GF-D8 (cell line): ENCODE results near the gene AFF2.

Source experiments
- DNase-seq: peaks from one replicate; lab custom pipeline; 2025; lab: John Stamatoyannopoulos, UW

Gene AFF2

DNA sequence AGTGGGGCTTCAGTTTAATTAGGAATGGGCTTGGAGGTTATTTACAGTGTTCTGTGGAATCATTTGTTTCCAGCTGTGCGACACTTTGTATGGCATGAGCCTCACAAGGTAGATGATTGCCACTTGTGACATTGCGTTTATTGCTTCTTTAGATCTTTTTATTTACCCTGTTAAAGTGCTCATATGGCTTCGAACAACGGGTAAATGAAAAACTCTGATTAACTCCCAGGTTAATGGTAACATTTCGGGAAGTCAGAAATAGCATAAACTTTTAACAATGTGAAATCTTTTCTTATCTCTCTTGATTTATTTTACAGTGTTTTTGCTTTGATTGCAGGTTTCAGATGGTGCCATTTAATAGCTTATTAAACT, 510.4 kb downstream of the AFF2 start:
- DNase-seq = no peak

DNA sequence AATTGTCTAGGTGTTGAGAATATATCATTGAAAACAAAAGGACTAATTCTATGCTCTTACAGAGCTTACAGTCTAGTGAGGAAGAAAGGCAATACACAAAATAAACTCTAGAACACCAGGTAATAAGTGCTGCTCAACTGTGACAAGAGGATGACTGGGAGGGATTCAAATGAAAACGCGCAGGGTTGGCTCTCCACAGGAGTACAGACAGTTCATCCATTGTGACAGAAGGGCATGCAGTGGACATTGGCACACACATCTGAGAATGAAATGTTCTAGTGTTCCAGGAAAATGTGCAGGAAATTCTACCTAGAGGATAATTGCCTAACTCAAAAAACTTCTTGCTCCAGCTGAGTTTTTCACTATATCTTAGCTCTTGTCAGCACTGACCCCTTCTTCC, 512.7 kb downstream of the AFF2 start:
- no peak for DNase-seq

DNA sequence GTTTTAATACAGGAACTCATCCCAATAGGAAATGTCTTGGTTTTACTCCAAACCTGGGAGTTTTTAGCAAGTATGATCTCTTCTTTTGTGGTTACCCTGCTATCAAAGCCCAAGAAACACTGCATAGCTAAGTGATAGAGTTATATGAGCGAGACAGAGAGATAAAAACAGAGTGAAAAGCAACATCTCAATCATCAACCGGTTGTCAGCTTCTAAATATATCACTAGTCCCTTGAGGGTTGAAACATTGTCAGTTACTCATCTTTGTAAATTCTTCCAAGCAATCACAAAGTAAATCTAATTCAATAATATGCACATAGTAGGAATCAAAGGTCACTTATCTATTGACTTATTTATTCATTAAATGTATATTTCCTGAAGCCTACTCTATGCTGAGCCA, 520.7 kb downstream of the AFF2 start:
- no peak for DNase-seq

DNA sequence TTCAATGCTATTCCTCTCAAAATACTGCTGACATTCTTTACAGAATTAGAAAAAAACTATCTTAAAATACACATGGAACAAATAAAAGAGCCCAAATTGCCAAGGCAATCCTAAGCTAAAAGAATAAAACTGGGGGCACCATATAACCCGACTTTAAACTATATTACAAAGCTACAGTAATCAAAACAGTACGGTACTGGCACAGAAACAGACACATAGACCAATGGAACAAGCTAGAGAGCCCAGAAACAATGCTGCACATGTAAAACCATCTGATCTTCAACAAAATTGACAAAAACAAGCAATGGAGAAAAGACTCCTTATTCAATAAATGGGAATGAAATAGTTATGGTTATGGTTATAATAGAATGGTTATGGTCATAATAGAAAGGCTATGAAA, 522.1 kb downstream of the AFF2 start:
- no peak for DNase-seq

DNA sequence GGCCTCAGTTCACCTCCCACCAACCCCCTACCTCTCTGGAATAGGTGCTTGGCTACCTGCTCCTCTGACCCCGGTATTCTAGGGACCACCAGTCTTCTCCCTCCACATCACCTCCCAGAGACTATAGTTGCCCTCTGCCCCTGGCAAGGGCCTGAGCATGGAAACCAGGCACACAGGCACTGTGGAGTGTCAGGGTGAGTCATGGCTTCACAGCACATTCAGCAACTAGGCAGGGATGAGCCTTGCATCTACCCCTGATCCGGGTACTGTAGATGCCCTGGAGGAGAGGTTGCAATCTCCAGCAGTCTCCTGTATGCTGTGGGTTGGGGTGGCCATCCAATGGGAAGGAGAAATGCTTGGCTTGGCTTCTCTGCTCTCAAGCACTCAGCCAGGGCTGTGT, 532.0 kb downstream of the AFF2 start:
- DNase-seq = no peak

DNA sequence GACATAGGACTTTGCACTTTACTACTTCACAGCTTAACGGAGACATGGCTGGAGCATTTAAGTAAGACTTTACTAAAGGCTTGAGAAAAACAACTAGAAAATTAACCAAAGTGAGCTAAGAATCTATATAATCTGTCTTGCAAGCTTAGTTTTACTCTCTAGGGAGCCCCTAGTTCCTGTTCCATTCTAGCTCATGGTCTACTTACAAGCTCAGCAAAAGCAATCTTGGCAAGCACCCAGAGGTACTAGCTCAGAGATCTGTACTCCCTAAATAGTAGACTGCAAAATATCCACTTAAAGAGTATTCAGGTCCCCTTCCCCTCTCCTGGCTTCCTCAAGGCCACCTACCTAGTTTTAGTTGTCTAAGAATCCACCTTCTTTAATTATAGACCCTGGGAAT, 535.7 kb downstream of the AFF2 start:
- no peak for DNase-seq

DNA sequence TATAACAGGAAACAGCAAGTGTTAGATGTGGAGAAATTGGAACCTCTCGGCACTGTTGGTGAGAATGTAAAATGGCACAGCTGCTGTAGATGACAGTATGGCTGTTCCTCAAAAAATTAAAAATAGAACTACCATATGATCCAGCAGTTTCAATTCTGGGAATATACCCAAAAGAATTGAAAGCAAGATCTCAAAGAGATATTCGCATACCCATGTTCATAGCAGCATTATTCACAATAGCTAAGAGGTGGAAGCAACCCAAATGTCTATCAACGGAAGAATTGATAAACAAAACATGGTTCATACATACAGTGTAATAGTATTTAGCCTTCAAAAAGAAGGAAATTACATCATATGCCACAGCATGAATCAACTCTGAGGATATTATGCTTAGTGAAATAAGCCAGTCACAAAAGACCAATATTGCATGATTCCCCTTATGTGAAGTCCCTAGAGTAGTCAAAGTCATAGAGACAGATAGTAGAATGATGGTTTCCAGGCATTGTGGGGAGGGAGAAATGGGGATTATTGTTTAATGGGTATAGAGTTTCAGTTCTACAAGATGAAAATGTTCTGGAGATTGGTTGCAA, 537.0 kb downstream of the AFF2 start:
- no peak for DNase-seq

DNA sequence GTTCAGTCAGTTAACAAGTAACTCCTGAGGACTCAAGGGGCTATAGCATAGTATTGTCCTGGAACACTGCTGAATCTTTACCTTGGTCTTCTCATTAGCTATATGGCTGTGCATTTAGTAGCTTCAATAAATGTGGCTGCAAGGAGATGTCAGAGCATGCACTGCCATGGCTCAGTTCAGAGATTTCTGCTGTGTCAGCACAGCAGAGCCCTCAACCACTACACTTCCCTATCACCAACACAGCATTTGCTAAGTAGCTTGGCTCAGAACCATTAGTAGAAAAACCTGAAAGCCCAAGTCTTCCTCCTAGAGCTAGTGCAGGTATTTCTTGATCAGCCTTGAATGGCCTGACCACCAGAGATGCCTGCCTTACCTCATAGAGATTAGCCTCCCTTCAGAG, 538.6 kb downstream of the AFF2 start:
- no peak for DNase-seq

DNA sequence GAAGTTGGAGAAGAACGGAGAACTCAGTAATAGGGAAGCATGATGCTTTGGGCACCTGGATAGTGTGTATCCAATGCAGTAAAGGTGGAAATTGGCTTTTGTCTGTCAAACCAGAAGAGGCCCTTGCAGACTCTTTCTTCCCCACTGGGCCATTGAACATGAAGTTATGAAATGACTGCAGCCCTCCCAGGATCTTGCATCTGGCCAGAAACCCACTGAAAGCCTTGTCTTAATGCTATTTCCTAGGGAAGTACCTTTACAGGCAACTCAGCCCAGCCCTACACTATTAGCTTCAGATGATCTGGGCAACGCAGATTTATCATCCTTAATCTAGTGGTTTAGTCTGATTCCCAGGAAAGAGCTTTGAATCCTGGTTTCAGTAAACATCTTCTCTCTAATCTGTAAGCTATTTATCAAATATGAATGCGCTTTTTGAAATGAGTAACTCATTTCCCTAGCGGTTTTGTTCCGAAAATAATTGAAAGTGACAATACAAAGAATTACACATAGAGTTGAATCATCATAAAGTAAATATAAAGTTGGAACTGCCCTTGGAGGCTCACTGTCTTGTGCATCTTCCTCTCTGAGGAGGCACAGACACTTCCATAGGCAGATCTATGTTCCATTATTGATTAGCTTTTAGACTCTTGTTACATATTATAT, 540.6 kb downstream of the AFF2 start:
- DNase-seq = no peak

DNA sequence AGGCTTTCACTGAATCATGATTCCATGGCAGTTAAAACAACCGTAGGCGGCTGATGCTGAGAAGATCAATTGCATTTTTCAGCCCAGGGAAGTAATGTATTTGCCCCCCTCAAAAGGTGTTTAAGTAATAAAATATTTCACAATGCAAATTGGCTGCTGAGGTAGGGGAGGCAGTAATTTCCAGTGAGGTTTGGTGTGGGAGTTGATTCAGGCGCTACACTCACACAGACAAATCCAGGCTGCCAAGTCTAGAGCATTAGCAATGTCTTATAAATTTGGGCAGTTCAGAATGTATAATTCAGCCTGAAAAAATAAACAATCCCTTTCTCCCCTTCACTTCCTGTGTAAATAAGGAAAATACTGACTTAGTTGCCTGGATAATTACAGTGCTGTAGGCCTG, 543.0 kb downstream of the AFF2 start:
- DNase-seq = no peak

DNA sequence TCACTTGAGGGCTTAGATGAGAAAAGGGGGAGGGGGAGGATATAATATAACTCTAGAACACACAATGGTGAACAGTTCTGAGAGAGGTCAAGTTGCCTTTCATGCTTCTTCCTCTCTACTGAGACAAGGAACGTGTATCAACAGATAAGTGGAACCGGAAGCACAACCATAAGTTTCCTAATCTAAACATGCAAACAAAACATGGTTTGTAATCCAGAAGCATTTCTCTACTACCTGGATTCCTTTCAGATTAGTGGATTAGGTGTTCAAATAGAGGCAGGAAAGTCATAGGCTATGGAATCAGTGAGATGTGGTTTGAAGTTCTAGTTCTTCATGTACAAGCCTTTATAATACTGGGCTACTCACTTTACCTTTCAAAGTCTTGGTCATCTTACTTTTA, 544.1 kb downstream of the AFF2 start:
- DNase-seq = no peak

DNA sequence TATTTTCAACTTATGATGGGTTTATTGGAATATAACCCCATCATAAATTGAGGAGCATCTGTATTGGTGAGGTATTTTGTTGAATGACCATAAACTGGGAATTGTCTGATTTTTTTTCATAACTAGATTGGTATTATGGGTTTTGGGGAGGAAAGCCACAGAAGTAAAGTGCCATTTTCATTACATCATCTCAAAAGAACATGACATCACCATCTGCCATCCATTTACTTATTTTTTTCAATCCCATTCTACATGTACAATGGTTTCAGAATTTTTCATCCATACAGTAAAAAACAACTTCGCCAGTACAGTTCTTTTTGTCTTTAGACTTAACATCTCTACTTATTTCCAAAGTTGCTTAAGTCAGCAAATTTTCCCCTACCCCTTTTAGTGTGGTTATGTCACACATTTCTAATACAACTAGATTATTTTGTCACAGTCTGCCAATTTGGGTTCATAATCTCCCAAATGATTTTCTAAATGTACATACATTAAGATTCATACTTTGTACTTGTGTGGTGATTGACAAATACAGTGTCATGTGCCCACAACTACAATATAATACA, 545.3 kb downstream of the AFF2 start:
- no peak for DNase-seq
